Prostate gland (tissue), 2 donors: Measurements from ENCODE around the gene ZSCAN31. TPM values are rescaled to one million over a fixed set of nuclear protein-coding genes. Genes with fewer than 3 reads are reported as not detected.

Experiments used
- DNase-seq: peaks from one replicate; pipeline ENCODE4 v3.0.0-alpha.2; 2019; ENCODE audit warnings: low spot score
- H3K27ac ChIP-seq, 2 donors: fragments of 200-600 bp; sonication (generic); 2 replicates each; pipeline ENCODE4 v1.5.1; 2017 to 2019
- H3K27me3 ChIP-seq: fragments of 200-600 bp; sonication (generic); replicated peaks from 2 replicates; pipeline ENCODE4 v1.5.1; 2019; ENCODE audit not compliant: insufficient read depth
- H3K36me3 ChIP-seq, 2 donors: fragments of 200-600 bp; sonication (generic); 1 replicate in 1 of 2; 2 replicates in 1 of 2; pipeline versions ENCODE4 v1.5.1 to v1.8.1; 2017 to 2019
- H3K4me1 ChIP-seq: fragments of 200-600 bp; sonication (generic); replicated peaks from 2 replicates; pipeline ENCODE4 v1.5.1; 2019
- H3K4me3 ChIP-seq, 2 donors: fragments of 200-600 bp; sonication (generic); 2 replicates each; pipeline ENCODE4 v1.5.1; 2017 to 2019
- H3K9me3 ChIP-seq: fragments of 200-600 bp; sonication (generic); 2 replicates; pipeline ENCODE4 v1.5.1; 2017
- CTCF ChIP-seq, 4 experiments: fragments of 200-600 bp in 2 of 4; fragments of 450-650 bp in 2 of 4; sonication (generic) in 2 of 4; IDR thresholded peaks; 1 replicate in 3 of 4; 2 replicates in 1 of 4; pipeline ENCODE4 v1.5.1; 2016 to 2019; ENCODE audit warnings: antibody characterized with exemption in 4 of 4, mild to moderate bottlenecking in 2 of 4, moderate library complexity in 2 of 4
- POLR2A ChIP-seq: fragments of 450-650 bp; IDR thresholded peaks from one replicate; pipeline ENCODE4 v1.6.1; 2016; ENCODE audit warnings: antibody characterized with exemption, mild to moderate bottlenecking
- POLR2AphosphoS5 ChIP-seq: sonication (generic); formaldehyde crosslinking; IDR thresholded peaks from one replicate; pipeline ENCODE4 v1.6.1; 2017; ENCODE audit warnings: antibody characterized with exemption
- WGBS: methylation state at CpG from one replicate; pipeline ENCODE4 v1.1.5; 2018; 5-methylcytosine and 5-hydroxymethylcytosine counted together
- intact Hi-C: fragments of 100-400 bp; cut with DNase I; formaldehyde crosslinking; loops from one replicate; pipeline ENCODE4 v1.14.2; 2022
- total RNA-seq, 2 donors: library from RNA; depleted of rRNA; stranded (reverse); fragments of >200 nt; gene quantifications; one replicate each; pipeline ENCODE4 v1.1.0, GENCODE V29; 2016

The ZSCAN31 gene
- total RNA-seq, 2 donors from 2014 or later: 13.7 to 21.7 TPM

GRCh38 chr6:28357036-28357435 is 21.1 kb upstream of the ZSCAN31 start:
- Histone ChIP-seq H3K9me3 (no peaks in the 10 kb centered on the region), H3K36me3 (no peaks in the 10 kb centered on the region), H3K4me1 (peaks cover 4% of the 10 kb centered on the region), H3K27ac (no peak overlapping the region), H3K4me3 (no peak overlapping the region), H3K27me3 (no peaks in the 10 kb centered on the region)
- 77% methylated on average over 6 of the region's 6 CpGs for WGBS
- no peak for TF ChIP-seq CTCF (IDR thresholded peaks at IDR 0.05)
- TF ChIP-seq POLR2A: no peak
- no peak for TF ChIP-seq POLR2AphosphoS5
- intact Hi-C loops: loop anchor here (10.0 kb wide), 1 partner anchor 132 kb away; the partner anchor contains the start of gene ZSCAN9
- DNase-seq: no peak

- intact Hi-C loops: loop anchor here (10.0 kb wide), 1 partner anchor 132 kb away; the partner anchor contains the start of gene ZSCAN9
- DNase-seq: no peak
- Histone ChIP-seq H3K4me3 (no peak overlapping the region), H3K36me3 (no peaks in the 10 kb centered on the region), H3K4me1 (peaks cover 4% of the 10 kb centered on the region), H3K9me3 (no peaks in the 10 kb centered on the region), H3K27ac (peak overlapping the region; percentile 85 to 87), H3K27me3 (no peaks in the 10 kb centered on the region)
- 77% methylated on average over 7 of the region's 7 CpGs for WGBS
- TF ChIP-seq CTCF (IDR thresholded peaks at IDR 0.05) (no peak), POLR2AphosphoS5 (no peak), POLR2A (no peak)
Measured at GRCh38 chr6:28356666-28357020, 20.7 kb upstream of the ZSCAN31 start.

- H3K27me3 ChIP-seq: no peaks in the 10 kb centered on the region
- peak; percentile 91 for DNase-seq
- WGBS: 2% methylated on average over 19 of the region's 19 CpGs
- H3K36me3 ChIP-seq: no peaks in the 10 kb centered on the region
- peak overlapping the region; percentile 85 to 87 for H3K27ac ChIP-seq
- H3K9me3 ChIP-seq: no peaks in the 10 kb centered on the region
- H3K4me1 ChIP-seq: peaks cover 4% of the 10 kb centered on the region
- H3K4me3 ChIP-seq: peak overlapping the region; percentile 41 to 46
- intact Hi-C loops: loop anchor here (10.0 kb wide), 1 partner anchor 131 kb away; the partner anchor contains the start of gene ZSCAN9
- TF ChIP-seq POLR2A: no peak
- TF ChIP-seq POLR2AphosphoS5: peak; percentile 70
- peak; percentile 77 to 91 (median 88) for TF ChIP-seq CTCF (IDR thresholded peaks at IDR 0.05)
Measured at GRCh38 chr6:28355743-28356665, 20.1 kb upstream of the ZSCAN31 start.

- TF ChIP-seq POLR2AphosphoS5: no peak
- intact Hi-C loops: loop anchor here (5.0 to 10.0 kb wide), 2 partner anchors 130 to 218 kb away; partner anchors contain the start of gene ZSCAN9
Measured at GRCh38 chr6:28354688-28355554, 19.0 kb upstream of the ZSCAN31 start.

More at GRCh38 chr6:28354688-28355554, 19.0 kb upstream of the ZSCAN31 start:
- 95% methylated on average over 10 of the region's 10 CpGs for WGBS
- Histone ChIP-seq H3K27me3 (no peaks in the 10 kb centered on the region), H3K4me1 (peaks cover 4% of the 10 kb centered on the region), H3K36me3 (no peaks in the 10 kb centered on the region), H3K9me3 (no peaks in the 10 kb centered on the region), H3K4me3 (peak overlapping the region in 1 of 2 donors; percentile 46), H3K27ac (peak overlapping the region; percentile 85 to 87)
- DNase-seq: no peak
